RPMI7951 (cell line): Measurements from ENCODE around the gene NOL11. TPM values are rescaled to one million over a fixed set of nuclear protein-coding genes. Genes with fewer than 3 reads are reported as not detected.
"Not testable (repeated sequence)": the region's sequence is repeated elsewhere in the genome, so short reads cannot be mapped to it uniquely, and the experiment has no call there.

Experiments
- DNase-seq: peaks from one replicate; pipeline ENCODE4 v3.0.0-alpha.2; 2012; ENCODE audit warnings: low read depth
- total RNA-seq: library from RNA; depleted of rRNA; stranded (reverse); fragments of >200 nt; shearing (Covaris generic); gene quantifications from 2 replicates; pipeline ENCODE4 v1.2.3, GENCODE V29; 2014

NOL11 gene
- total RNA-seq, 1 experiment from 2014 or later, result 48.4 TPM

- DNase-seq, result no peak
These were observed 9.4 kb upstream of the NOL11 start for GRCh38 chr17:67708378-67708777.

DNA sequence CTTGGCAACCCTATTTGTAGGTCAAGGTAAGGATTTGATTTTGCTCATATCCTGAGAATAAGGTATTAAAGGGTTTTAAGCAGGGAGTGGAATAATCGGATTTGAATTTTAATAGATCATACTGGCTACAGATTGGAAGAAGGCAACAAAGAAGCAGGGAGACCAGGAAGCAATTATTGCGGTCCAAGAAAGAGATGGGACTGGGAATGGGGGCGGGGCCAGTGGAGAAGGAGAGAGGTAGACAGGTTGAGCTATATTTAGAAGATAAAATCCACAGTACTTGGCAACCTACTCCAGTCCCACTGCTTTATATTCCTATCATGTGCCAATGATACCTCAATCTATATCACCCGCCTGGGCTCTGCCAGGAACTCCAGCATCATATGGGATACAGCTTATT lies 5.8 kb upstream of the NOL11 start:
- no peak for DNase-seq

DNA sequence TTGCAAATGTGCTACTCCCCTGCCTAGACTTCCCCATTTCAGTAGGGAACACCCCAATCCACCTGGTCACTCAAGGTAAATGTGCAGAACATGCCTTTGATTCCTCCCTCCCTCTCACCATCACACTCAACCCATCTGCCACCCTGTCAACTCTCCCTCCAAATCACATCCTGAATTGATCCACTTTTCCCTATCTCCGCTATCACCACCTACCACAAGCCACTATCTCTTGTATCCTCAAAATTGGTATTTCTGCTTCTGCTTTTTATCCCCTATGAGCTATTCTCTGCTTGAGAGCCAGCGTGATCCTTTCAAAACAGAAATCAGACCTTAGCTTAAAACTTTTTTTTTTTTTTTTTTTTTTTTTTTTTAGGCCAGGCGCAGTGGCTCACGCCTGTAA lies 5.4 kb upstream of the NOL11 start:
- no peak for DNase-seq

DNA sequence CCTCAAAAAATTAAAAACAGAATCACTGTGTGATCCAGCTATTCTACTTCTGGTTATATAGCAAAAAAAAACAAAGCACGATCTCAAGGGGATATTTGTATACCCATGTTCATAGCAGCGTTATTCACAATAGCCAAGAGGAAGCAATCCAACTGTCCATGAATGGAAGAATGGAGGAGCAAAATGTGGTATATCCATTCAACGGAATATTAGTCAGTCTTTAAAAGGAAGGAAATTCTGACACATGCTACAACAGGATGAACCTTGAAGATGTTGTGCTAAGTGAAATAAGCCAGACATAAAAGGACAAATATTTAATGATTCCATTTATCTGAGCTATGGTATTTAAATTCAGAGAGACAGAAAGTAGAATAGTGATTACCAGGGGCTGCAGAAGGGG lies 4.6 kb upstream of the NOL11 start:
- DNase-seq, result no peak

DNA sequence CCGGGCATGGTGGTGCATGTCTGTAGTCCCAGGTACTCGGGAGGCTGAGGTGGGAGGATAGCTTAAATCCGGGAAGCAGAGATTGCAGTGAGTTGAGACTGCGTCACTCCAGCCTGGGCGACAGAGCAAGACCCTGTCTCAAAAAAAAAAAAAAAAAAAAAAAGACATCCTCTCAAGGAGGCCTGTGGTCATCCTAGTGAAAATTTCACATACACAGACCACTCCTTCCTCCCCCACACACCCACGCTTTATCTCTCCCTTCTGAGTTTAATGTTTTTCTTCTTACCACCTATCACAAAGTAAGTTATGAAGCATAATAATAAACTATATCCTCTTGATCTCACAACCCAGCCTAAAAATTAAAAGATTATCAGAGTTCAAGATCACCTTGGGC lies 1.3 kb upstream of the NOL11 start:
- DNase-seq, result no peak

DNA sequence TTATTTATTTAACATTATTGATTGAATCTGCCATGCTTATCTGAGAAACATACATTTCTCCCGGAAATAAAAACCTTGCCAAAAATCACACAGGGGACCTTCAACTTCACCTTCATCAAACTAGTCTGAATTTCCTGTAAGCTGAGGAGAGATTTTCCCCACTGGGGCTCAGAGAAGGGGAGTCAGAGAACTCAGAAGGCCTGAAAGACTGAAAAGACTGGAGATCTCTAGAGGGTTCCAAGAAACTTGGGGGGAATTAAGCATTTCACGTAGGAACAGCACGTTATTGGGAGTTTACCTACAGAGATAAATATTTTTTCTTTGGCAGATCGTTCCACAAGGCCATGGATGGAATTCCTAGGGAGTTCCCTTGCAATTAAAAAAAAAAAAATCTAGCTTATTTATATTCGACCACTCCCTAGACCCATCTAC lies 528 bp upstream of the NOL11 start:
- DNase-seq, result no peak

DNA sequence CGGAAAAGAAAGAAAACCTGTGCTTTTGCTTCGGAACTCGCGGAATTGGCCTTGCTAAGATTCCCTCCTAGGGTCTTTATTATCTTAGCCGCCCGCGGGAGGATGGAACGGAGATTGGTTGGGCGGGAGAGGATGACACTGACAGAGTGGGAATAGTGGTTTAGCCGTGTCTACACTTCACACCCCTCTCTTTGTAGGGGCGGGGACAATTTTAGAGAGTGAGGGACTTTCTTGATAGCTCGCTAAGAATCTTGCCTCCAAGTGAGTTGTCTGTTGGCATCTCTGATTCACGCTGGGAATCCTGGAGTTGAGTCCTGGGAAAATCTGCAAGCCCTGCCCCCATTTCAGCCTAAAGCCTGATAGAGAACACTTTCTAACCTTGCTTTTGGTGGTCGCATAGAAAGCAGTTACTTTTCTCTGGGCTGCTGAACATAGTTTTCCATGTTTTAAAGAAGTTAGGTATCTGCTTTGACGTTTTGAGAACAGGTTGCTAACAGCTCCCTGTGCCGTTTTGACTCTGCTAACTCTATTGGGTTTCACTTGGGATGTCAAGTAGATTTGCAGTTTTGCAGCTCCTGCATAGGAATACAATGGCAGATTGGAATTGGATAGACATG lies 697 bp downstream of the NOL11 start:
- peak; percentile 57 for DNase-seq

GRCh38 chr17:67725373-67725791 lies 7.6 kb downstream of the NOL11 start:
- DNase-seq, result no peak

- DNase-seq, result no peak
These were observed 8.1 kb downstream of the NOL11 start for GRCh38 chr17:67725807-67726206.

DNA sequence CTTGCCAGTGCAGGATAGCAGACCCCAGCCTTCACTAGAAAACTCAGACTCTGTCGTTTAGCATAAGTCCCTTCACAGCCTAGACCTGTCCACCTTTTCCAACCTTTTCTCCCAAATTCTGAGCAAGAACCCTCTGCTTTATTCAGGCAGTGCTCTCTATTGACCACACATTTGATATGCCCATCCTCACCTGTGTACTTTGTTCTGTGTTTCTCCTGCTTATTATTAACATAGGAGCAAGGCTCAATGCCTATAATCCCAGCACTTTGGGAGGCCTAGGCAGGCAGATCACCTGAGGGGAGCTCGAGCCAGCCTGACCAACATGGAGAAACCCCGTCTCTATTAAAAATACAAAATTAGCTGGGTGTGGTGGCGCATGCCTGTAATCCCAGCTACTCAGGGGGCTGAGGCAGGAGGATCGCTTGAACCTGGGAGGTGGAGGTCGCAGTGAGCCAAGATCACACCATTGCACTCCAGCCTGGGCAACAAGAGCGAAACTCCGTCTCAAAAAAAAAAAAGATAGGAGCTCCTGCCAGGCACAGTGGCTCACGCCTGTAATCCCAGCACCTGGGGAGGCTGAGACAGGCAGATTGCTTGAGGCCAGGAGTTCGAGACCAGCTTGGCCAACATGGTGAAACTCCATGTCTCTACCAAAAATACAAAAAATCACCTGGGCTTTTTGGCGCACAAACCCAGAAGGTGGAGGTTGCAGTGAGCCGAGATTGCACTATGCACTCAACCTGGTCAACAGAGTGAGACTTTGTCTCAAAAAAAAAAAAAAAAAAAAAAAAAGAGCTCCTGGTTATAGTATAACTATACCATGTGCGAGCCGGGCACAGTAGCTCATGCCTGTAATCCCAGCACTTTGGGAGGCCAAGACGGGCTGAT lies 9.7 kb downstream of the NOL11 start:
- DNase-seq, result not testable (repeated sequence)

DNA sequence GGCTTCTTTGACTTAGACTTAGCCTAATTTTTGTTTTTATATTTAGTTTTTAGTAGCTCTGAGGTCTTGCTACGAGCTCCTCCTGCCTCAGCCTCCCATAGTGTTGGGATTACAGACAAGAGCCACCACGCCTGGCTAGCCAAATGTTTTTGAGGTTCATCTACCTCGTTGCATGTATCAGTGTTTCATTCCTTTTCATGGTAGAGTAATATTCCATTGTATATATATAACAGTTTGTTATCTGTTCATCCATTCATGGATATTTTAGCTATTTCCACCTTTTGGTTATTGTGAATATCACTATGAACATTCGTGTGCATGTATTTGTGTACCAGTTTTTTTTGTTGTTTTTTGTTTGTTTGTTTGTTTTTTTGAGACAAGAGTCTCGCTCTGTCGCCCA lies 12.2 kb downstream of the NOL11 start:
- no peak for DNase-seq

DNA sequence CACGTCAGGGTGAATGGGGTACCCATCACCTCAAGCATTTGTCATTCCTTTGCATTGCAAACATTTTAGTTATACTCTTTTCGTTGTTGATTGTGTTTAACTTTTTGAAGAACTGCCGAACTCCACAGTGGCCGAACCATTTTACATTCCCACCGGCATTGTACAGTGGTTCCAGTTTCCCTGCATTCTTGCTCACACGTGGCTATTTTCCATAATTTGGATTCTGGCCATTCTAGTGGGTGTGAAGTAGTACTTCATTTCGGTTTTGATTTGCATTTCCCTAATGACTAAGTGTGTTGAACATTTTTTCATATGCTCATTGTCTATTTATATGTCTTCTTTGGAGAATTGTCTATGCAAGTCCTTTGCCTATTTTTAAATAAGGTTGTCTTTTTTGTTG lies 13.0 kb downstream of the NOL11 start:
- no peak for DNase-seq

DNA sequence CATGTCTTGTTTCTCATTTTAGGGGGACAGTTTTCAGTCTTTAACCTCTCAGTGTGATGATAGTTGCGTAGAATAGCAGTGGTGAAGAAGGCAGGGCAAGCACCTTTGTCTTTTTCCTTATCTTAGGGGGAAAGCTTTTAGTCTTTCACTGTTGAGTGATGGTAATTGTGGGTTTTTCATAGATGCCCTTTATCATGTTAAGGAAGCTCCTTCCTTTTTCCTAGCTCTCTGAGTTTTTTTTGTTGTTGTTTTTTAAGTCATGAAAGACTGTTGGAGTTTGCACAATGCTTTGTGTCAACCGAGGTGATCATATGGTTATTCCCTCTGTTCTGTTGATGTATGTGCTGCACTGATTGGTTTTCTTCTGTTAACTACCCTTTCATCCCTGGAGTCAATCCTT lies 15.7 kb downstream of the NOL11 start:
- DNase-seq, result no peak

DNA sequence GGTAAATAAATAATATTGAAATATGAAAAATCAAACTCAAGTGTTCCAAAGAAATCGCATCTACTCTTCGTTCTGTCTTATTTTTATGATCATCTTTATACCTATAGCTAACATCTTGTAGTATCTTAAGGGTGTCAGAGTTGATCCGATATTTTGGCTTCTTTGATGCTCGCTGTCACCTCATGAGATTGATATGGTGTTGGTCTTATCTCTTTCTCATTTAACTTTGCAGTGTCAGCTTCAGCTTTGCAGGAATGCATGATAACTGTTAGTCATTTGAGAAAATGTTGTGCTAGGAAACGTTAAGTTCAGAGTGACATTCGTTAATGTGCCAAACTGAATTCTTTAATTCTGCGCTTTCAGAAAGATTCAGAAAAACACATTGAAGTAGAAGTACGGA lies 19.4 kb downstream of the NOL11 start:
- no peak for DNase-seq

- no peak for DNase-seq
These were observed 24.3 kb downstream of the NOL11 start for GRCh38 chr17:67742025-67742424.

- DNase-seq, result no peak
These were observed 29.2 kb downstream of the NOL11 start for GRCh38 chr17:67746704-67747571.

DNA sequence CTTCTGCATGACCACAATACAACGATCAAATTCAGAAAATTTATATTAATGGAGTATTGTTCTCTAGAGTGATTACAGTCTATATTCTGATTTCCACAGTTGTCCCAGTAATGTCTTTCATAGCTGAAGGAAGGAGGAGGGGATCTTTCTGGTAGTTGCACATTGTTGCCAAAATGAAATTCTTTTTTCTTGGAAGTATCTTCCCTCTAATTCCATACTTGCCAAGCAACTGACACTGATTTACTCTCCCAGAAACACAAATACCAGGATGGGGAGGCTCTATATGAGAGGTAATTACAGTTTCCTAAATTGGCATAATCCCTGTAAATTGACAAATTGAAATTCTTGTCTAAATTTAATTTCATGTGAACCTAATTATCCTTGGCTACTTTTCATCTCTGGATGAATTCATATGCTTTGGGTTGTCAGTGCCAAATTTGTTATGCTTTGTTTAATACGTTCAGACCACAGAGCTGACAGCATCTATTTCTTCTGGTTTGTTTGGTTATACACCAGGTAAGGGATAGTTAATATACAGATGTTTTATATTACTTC lies 30.0 kb downstream of the NOL11 start:
- no peak for DNase-seq

GRCh38 chr17:67750067-67750466 lies 32.3 kb downstream of the NOL11 start:
- no peak for DNase-seq

GRCh38 chr17:67751101-67752074 lies 33.7 kb downstream of the NOL11 start:
- no peak for DNase-seq

- not testable (repeated sequence) for DNase-seq
These were observed 34.4 kb downstream of the NOL11 start for GRCh38 chr17:67752160-67752559.

DNA sequence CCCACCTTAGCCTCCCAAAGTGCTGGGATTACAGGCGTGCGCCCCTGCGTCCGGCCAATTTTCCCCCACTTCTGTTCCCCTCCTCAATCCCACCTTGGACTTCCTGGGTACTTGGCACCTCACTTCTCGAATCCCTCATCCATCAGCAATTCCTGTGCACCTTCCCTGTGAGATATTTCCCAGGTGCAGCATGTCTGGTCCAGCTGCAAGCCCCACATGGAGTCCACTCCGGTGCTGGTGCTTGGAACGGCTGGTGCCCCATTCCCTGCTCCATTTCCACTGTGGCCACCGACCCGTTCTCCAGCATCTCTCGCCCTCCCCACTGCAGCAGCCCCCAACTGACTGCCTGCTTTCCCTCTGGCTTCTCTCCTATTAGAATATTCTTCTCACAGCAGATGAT lies 35.3 kb downstream of the NOL11 start:
- no peak for DNase-seq
